ENCODE results near the gene ANKRD26.
"Not testable (repeated sequence)": the region's sequence is repeated elsewhere in the genome, so short reads cannot be mapped to it uniquely, and the experiment has no call there.

Gene ANKRD26

GRCh38 chr10:27099916-27100812, at the start of gene ANKRD26:
Gene ANKRD26, minus strand, starts transcription at chr10:27100494. Its CDS starts 168 bp downstream, at chr10:27100326.
- peak; percentile 90 for DNase-seq

GRCh38 chr10:27147701-27148100, 47.4 kb upstream of the ANKRD26 start:
- no peak for DNase-seq

- DNase-seq = no peak
Measured at GRCh38 chr10:27145937-27146336, 45.6 kb upstream of the ANKRD26 start.

- DNase-seq = no peak
Measured at GRCh38 chr10:27143686-27144085, 43.4 kb upstream of the ANKRD26 start.

- DNase-seq = no peak
Measured at GRCh38 chr10:27138277-27138676, 38.0 kb upstream of the ANKRD26 start.

GRCh38 chr10:27134371-27134770, 34.1 kb upstream of the ANKRD26 start:
- no peak for DNase-seq

GRCh38 chr10:27108165-27108564, 7.9 kb upstream of the ANKRD26 start:
- no peak for DNase-seq

GRCh38 chr10:27104919-27105318, 4.6 kb upstream of the ANKRD26 start:
- DNase-seq = no peak

- no peak for DNase-seq
Measured at GRCh38 chr10:27100813-27101347, 586 bp upstream of the ANKRD26 start.

GRCh38 chr10:27099448-27099847, 846 bp downstream of the ANKRD26 start:
- no peak for DNase-seq

GRCh38 chr10:27088119-27089044, 11.9 kb downstream of the ANKRD26 start:
- no peak for DNase-seq

GRCh38 chr10:27072436-27073114, 27.7 kb downstream of the ANKRD26 start:
- no peak for DNase-seq

GRCh38 chr10:27068217-27068891, 31.9 kb downstream of the ANKRD26 start:
- DNase-seq = no peak

- DNase-seq = no peak
Measured at GRCh38 chr10:27065084-27065483, 35.2 kb downstream of the ANKRD26 start.

GRCh38 chr10:27052656-27053055, 47.6 kb downstream of the ANKRD26 start:
- no peak for DNase-seq

- not testable (repeated sequence) for DNase-seq
Measured at GRCh38 chr10:27045247-27045646, 55.0 kb downstream of the ANKRD26 start.

GRCh38 chr10:27041196-27041595, 59.1 kb downstream of the ANKRD26 start:
- no peak for DNase-seq

GRCh38 chr10:27038168-27038567, 62.1 kb downstream of the ANKRD26 start:
- DNase-seq = no peak

GRCh38 chr10:27035163-27035562, 65.1 kb downstream of the ANKRD26 start:
- no peak for DNase-seq

GRCh38 chr10:27030060-27030459, 70.2 kb downstream of the ANKRD26 start:
- DNase-seq = no peak

- no peak for DNase-seq
Measured at GRCh38 chr10:27022048-27022447, 78.2 kb downstream of the ANKRD26 start.

- DNase-seq = no peak
Measured at GRCh38 chr10:27020243-27020642, 80.1 kb downstream of the ANKRD26 start.

Measured in NCI-H1436 treated with DMSO at 0.1 percent for 48 hours (cell line).